GM13976 (cell line): ENCODE results near the gene ZBTB9.
"Not testable (repeated sequence)": the region's sequence is repeated elsewhere in the genome, so short reads cannot be mapped to it uniquely, and the experiment has no call there.

Experiments
- DNase-seq: peaks from one replicate; pipeline ENCODE4 v3.0.0; 2012; ENCODE audit warnings: low spot score
- in situ Hi-C: fragments of 300-500 bp; cut with MboI; formaldehyde crosslinking; loops from one replicate; pipeline ENCODE4 v1.12.0; 2022; ENCODE audit warnings: low sequenced_read_pairs, mixed read lengths, inconsistent platforms; ENCODE audit not compliant: unreplicated experiment
- TF ChIP-seq, protein P1 (sequence below): IDR thresholded peaks from 2 replicates; pipeline ENCODE4 v1.5.1; 2012; ENCODE audit warnings: borderline replicate concordance, mild to moderate bottlenecking; ENCODE audit not compliant: insufficient read depth; ENCODE audit errors: extremely low read depth, missing control alignments, control extremely low read depth

The ZBTB9 gene

DNA sequence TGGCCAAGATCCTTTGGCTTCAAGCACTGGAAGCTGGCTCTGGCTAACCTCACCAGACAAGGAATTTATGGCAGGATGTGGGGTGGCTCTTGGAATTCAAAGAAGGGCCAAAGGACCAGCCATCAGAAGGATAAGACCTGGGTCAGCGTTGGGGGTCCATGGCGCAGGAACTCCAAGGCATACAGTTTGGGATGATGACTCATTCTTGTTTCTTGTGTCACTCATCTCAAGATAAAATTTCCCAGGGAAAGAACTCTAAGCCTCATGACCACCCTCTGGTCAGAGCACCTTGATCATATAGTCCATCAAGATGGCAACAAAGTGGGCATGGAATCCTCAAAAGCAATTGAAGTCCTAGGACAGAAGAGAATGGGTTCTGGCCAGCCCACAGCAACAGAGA is 4.8 kb downstream of the ZBTB9 start:
- no peak for DNase-seq
- in situ Hi-C loops = no loop called here
- TF ChIP-seq, protein P1, sequence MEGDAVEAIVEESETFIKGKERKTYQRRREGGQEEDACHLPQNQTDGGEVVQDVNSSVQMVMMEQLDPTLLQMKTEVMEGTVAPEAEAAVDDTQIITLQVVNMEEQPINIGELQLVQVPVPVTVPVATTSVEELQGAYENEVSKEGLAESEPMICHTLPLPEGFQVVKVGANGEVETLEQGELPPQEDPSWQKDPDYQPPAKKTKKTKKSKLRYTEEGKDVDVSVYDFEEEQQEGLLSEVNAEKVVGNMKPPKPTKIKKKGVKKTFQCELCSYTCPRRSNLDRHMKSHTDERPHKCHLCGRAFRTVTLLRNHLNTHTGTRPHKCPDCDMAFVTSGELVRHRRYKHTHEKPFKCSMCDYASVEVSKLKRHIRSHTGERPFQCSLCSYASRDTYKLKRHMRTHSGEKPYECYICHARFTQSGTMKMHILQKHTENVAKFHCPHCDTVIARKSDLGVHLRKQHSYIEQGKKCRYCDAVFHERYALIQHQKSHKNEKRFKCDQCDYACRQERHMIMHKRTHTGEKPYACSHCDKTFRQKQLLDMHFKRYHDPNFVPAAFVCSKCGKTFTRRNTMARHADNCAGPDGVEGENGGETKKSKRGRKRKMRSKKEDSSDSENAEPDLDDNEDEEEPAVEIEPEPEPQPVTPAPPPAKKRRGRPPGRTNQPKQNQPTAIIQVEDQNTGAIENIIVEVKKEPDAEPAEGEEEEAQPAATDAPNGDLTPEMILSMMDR = no peak

DNA sequence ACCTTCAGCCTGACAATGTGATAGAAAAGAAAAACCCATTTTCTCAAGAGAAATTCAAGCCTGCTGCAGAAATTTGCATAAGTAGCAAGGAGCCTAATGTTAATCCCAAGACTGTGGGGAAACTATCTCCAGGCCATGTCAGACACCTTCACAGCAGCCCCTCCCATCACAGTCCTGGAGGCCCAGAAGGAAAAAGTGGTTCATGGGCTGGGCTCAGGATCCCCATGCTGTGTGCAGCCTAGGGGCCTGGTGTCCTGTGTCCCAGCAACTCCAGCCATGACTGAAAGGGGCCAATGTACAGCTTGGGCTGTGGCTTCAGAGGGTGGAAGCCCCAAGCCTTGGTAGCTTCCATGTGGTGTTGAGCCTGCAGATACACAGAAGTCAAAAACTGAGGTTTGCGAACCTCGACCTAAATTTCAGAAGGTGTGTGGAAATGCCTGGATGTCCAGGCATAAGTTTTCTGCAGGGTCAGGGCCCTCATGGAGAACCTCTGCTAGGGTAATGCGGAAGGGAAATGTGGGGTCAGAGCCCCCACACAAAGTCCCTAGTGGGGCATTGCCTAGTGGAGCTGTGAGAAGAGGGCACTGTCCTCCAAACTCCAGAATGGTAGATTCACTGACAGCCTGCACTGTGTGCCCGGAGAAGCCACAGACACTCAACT is 11.8 kb downstream of the ZBTB9 start:
- DNase-seq = no peak
- in situ Hi-C loops = no loop called here
- TF ChIP-seq, protein P1 = no peak

DNA sequence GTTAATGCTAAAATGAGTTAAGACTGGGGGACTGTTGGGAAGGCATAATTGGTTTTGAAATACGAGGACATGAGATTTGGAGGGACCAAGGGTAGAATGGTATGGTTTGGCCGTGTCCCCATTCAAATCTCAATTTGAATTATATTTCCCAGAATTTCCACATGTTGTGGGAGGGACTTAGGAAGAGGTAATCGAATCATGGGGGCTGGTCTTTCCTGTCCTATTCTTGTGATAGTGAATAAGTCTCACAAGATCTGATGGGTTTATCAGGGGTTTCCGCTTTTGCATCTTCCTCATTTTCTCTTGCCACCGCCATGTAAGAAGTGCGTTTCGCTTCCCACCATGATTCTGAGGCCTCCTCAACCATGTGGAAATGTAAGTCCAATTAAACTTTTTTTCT is 12.7 kb downstream of the ZBTB9 start:
- TF ChIP-seq, protein P1 = no peak
- in situ Hi-C loops = no loop called here
- no peak for DNase-seq

DNA sequence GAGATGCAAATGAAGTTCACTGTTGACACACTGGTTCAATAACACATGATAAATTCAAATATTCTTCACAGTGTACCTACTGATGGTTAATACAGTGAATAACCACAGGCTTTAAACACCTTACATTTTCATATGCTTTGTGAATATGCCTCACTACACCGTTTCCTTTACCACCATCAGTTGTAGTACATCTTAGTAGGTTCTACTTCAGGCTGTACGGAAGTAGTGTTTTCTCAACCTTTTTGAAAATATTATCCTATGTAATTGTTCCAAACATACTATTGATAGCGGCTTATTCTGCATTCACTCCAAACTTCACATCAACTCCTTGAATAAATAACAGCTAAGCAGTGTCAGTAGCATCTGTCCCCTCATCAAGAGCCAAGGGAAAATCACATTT is 15.3 kb downstream of the ZBTB9 start:
- in situ Hi-C loops = no loop called here
- TF ChIP-seq, protein P1 = no peak
- no peak for DNase-seq

DNA sequence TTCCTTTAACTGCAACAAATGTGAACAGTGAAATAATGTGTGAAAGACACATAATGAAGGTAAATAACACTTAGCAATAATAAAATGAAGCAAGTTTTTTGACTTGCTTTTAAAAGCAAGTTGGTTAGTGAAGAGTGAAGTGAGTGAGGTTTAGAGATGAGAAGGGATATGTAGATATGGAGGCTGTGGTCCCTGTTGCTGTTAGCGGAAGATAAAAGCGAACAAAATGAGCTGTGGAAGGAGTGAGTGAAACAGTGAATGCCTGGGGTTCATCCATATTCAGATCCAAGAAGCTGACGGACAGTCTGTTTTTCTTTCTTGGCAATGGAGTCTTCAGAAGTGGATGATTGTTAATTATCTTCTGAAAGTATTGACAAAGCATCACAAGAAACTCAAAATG is 23.5 kb downstream of the ZBTB9 start:
- no peak for DNase-seq
- TF ChIP-seq, protein P1 = no peak
- in situ Hi-C loops = no loop called here

DNA sequence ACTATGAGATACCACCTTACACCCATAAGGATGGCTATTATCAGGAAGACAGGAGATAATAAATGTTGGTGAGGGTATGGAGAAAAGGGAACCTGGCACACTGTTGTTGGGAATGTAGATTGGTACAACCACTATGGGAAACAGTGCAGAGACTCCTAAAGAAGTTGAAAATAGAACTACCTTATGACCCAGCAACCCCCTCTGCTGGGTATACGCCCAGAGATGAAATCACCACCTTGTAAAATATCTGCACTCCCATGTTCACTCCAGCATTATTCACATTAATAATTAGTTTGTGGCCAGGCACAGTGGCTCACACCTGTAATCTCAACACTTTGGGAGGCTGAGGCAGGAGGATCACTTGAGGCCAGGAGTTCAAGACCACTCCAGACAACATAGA is 26.8 kb downstream of the ZBTB9 start:
- TF ChIP-seq, protein P1 = no peak
- in situ Hi-C loops = no loop called here
- DNase-seq = no peak

DNA sequence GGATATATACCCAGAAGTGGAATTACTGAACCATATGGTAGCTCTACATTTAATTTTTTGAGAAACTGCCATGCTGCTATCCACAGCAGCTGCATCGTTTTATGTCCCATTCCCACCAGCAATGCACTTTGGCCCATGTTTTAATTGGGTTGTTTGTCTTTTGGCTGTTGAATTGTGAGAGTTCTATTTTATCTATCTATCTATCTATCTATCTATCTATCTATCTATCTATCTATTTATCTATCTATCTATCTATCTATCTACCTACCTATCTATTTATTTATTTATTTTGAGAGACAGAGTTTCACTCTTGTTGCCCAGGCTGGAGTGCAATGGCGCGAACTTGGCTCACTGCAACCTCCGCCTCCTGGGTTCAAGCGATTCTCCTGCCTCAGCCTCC is 28.2 kb downstream of the ZBTB9 start:
- in situ Hi-C loops, DNase-seq: not testable (repeated sequence)
